ENCODE measurements around the gene LRRC42.

LRRC42 gene, protein sequence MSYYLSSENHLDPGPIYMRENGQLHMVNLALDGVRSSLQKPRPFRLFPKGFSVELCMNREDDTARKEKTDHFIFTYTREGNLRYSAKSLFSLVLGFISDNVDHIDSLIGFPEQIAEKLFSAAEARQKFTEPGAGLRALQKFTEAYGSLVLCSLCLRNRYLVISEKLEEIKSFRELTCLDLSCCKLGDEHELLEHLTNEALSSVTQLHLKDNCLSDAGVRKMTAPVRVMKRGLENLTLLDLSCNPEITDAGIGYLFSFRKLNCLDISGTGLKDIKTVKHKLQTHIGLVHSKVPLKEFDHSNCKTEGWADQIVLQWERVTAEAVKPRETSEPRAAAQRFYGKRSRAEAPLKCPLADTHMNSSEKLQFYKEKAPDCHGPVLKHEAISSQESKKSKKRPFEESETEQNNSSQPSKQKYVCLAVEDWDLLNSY

DNA sequence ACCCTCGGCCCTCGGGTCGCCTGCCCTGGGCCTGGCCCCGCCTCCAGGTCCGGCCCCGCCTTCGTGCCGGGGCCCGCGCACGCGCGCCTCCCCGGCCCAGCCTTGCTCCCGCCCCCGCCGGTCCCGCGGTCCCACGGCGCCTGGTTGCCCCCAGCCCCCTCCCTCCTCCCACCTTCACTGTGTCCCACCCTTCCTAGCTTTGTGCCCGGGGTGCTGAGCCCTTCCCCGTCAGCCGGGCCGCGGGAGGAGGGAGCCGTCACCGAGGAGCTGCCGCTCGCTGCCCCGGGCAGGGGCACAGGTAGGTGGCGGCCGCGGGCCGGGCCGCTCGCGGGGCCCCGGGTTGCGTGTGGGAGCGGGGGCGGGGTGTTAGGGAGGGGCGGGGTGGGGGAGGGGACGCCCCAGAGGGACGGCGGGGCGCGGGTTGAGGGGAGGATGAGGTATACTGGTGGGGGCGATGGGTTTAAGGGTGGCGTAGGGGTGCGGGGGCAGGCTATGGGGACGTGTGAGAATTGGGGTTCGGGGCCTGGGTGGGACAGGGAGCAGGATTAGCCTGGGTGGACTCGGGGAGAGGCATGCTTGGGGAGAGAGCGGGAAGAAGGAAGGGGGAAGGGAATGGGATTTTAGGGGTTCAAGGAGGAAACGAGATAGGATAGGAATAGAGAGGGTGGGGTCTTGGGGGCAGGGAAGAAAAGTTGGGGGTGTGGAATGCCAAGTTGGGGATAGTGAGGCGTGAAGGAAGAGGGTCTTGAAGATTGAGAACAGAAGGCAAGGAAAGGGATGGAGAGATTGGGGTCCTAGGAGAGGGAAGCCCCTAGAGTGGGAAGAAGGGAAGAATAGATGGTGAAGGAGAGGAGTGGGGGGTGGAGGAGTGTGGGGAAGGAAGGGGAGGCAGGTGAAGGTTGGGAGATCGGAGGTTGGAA is at the start of gene LRRC42:
Gene LRRC42, plus strand, starts transcription at position 99 of the 920 bp plus-strand sequence. CDS start 5,650 bp downstream, outside the sequence.
- no peak for DNase-seq

DNA sequence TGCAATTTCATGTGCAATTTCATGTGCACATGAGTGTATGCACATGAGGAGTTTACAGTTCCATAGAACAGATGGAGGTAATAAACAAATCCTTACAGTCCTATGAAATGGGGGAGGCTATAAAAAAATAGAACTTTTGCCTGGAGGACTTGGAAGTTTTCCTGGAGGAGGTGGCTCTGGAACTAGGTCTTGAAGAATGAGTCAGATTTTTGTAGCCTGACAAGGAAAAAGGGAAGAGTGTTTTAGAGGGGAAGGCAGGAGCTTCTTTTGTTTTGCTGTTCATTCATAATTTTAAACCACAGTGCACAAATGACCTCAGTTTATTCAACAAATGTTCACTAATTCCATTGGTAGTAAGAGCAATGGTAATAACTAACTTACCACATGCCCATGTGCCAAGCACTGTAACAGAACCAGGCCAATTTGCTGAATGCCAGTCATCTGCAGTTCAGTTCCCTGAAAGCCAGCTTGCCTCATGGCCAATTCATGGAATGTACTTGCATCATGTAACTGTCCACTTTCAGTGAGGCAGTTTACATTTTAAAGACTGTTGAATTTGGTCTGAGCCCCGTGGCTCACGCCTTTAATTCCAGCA is 49.4 kb upstream of the LRRC42 start:
- DNase-seq, result no peak

DNA sequence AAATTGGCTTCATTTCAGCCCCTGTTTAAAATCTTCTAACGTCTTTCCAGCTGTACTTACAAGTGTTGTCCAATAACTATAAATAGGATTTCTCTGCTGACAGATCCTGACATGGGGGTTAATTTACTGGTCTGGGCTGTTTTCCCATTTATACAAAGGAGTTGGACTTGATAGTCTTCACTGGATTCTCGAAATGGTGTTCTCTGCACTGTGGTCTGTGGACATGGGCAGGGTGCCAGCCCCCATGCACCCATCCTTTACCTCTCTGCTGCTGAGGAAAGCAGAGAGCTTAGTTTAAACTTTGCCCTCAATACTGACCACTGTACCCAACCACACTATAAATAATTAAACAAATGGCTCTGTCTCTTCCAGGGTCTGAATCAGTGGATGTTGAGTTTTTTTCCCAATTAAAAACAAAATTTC is 46.9 kb upstream of the LRRC42 start:
- DNase-seq, result no peak

DNA sequence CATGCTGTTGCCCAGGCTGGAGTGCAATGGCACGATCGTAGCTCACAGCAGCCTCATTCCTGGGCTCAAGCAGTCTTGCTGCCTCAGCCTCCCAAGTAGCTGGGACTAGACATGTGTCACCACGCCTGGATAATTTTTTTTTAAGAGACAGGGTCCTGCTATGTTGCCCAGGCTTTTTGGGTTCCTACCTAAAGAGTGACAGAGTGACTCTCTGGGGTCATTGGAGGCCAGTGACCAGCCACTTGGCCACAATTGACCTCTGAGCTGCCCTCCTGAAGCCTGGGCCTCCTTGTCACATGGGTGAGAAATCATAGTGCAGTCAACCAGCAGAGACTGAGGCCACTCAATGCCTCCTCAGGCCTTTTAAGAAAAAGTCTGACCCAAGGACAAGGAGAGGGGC is 46.4 kb upstream of the LRRC42 start:
- DNase-seq, result no peak

DNA sequence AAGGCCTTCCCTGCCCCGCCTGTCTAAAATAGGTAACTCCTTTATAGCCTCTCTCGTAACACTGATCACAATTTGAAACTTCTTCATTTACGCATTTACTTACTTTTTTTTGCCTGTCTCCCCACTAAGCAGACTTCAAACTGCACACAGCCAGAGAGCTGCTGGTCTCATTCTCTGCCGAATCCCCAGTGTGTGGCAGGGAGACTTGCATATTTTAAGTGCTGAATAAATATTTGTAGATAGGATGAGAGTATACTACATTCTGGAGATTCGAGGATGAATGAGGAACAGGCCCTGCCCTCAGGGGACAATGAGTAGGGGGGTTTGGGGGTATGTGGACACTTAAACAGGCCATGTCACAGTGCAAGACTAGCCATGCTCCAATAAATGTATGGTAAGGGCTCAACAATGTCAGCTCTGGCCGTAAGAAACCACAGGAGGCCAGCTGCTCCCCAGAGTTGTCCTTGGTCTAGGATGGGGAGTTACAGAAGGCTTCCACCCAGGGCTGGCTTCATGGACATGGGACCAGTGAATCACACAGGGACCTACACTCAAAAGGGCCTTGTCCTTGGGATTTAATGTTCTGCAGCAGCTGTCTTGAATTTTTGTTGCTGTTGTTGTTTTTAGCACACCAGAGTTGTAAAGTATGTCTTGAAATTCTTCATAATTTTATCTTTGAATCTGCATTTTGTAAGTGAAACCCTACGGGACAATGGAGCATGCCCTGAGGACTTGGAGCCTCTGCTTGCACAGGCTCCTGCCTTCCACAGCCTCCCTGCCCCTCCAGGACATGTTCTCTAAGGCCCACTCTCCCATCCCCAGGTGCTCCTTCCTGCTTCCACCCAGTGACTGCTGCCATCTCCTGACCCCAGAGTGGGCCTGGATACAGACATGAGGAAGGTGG is 43.7 kb upstream of the LRRC42 start:
- no peak for DNase-seq

DNA sequence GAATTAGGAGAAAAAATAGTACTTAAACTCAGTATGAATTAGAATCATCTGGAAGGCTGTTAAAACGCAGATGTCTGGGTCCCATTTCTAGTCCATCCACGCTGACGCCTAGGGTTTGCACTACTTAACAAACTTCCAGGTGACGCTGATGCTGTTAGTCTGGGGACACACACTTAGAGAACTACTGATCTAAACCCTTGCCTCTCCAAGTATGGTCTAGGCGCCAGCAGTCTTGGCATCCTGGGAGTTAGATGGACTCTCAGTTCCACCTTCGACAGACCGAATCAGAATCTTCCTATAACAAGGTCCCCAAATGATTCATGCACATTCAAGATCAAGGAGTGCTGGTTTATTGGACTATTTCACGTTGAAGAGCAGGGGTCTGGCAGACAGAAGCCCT is 40.6 kb upstream of the LRRC42 start:
- no peak for DNase-seq

DNA sequence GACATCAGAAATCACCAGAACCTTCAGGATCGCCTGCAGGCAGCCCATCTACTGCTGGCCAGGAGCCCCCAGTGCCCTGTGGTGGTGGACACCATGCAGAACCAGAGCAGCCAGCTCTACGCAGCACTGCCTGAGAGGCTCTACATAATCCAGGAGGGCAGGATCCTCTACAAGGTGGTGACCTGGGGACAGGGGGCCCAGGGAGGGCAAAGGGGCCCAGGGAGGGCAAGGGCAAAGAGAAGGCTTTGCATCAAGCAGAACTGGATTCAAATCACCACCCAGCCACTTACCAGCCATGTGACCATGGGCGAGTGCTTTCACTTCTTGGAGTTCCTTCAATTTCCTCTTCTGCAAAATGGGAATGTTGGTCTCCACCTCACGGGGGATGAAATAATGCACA is 40.0 kb upstream of the LRRC42 start:
- DNase-seq, result no peak

DNA sequence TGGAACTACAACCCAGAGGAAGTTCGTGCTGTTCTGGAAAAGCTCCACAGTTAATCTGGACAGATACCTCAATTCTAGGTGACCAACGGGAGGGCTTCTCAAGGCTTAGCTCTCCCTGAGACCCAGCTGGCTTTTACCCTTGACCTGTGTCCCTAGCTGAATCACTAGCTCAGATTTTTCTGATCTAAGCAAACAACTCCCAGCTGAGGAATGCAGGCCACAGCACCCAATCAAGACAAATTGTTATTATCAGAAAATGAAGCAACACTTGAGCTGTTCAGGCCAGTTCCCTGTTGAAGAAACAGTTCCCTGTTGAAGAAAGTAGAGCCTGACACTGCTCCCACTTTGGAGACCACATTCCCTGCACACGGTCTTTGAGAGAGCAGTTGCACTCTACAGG is 36.2 kb upstream of the LRRC42 start:
- no peak for DNase-seq

DNA sequence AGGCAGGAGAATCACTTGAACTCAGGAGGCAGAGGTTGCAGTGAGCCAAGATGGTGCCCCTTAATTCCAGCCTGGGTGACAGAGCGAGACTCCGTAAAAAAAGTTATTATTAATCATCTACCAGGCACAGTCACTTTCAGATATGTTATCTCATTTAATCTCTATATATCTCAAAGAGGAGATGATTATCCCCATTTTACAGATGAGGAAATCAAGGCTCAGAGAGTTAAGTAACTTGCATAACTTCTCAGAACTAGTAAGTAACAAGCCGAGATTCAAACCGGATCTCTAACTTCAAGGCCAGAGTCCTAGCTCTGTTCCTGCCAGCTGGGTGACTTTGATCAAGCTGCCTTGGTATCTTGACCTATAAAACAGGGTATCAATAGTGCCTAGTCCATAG is 34.7 kb upstream of the LRRC42 start:
- DNase-seq, result no peak

DNA sequence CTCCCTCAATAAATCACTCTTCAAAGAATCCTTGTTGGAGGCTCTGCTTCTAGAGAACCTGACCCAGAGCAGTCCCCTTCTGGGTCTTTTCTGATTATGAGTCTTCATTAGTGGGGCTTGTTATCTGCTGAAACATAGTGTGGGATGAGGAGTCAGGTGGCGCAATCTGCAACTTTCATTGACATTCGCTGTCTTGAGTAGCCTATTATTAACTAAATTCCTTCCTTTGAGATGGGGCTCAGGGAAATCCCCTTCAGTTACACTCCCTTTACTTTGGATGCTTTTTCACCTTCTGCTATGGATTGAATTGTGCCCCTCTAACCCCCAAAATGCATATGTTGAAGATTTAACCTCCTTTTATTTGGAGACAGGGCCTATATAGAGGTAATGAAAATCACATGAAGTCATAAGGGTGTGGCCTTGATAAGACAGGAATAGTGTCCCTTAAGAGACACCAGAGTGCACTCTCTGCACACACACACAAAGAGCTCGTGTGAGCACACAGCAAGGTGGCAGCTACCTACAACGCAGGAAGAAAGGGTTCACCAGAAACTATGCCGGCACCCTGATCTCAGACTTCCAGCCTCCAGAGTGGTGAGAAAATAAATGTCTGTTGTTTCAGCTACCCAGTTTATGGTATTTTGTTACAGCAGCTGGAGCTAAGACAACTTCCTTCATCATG is 32.7 kb upstream of the LRRC42 start:
- DNase-seq, result no peak

DNA sequence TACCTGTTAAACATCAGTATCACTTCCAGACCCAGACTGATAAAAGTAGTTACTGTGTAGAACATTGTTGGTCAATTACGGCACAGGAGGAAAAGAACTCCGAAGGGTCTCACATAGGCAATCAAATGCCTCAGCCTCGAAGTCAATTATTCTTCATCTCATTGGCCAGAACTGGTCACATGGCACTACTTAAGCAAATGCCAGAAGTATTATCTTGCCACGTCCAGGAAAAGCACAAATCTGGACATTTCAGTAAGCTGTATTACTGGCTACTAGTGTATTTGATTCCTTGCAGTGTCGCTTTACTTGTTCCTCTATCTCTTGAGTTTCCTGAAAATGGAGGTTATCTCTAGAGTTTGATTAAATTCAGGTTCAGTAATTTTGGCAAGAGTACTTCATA is 27.8 kb upstream of the LRRC42 start:
- DNase-seq, result no peak

DNA sequence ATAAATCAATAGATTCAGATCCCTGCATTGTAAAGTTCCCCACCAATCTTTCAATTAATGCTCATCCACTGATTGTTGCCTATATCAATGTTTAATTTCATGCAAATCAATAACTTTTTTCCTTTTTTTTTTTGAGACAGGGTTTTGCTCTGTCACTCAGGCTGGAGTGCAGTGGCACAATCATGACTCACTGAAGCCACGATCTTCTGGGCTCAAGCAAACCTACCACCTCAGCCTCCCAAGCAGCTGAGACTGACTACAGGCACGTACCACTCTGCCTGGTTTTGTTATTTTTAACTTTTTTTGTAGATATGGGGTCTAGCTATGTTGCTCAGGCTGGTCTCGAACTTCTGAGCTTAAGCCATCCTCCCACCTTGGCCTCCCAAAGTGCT is 26.5 kb upstream of the LRRC42 start:
- no peak for DNase-seq

DNA sequence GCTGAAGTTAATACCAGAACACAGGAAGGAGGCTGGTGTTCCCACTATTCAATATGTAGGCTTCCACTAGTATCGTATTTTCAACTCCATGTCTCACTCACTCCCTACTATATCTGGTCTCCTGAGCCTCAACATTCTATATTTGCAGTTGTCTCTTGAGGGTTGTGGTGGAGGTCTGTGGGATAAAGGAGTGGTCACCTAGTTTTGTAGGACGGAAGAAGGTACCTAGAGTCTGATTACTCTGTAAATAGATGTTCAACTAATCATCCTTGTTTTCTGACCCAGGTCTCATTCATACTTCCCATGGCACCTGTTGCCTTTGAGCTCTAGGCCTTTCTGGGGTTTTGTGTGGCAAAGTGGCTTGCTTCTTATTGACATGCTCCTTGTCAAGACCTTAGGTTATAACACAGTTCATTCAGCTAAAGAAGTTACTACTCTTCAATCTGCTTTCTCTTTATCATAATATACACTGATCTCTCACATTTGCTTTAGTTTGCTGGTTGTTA is 18.7 kb upstream of the LRRC42 start:
- DNase-seq, result no peak

DNA sequence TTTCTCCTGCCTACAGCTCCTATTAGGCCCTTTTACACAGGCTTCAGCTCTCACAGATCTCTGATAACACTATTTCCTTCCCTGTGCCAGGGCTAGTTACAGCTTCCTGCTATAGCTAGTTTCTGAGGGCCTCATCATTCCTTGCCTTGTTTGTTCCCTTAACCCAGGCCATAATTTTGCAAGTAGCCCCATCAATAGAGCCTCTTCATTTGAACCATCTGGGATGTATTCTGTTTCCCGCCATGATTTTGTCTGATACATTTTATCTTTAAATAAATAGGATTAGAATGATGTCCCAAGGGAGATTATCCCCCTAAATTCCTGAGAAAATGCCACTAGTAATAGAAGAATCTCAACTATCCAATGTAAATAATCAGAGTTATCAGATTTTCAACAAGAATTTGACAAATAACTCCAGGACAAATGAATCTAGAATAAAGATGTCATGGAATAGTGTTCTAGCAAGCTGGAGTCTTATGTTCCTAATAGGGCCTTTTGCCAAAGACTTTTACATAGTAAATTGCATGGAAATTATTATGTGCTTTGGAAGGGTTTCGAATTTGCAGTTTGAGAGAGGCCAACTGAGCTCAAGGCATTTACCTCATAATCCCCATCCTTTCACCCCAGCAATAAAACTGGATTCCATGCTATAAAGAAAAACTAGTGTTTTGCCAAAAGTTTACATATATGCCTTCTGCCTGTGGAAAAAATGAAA is 16.7 kb upstream of the LRRC42 start:
- no peak for DNase-seq

DNA sequence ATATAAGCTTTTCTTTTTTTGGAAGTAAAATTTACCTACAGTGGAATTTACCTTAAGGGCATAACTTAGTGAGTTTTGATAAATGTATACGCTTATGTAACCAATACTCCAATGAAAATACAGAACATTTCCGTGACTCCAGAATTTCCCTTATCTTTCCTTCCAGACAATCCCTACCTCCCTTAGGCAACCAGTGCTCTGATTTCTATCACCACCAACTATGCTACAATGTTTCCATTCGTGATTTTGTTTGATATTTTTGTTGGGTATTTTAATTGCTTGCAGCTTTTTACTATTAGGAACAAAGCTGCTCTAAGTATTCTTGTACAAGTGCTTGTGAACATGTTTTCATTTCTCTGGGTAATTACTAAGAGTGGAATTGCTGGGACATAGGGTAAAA is 15.2 kb upstream of the LRRC42 start:
- DNase-seq, result no peak

DNA sequence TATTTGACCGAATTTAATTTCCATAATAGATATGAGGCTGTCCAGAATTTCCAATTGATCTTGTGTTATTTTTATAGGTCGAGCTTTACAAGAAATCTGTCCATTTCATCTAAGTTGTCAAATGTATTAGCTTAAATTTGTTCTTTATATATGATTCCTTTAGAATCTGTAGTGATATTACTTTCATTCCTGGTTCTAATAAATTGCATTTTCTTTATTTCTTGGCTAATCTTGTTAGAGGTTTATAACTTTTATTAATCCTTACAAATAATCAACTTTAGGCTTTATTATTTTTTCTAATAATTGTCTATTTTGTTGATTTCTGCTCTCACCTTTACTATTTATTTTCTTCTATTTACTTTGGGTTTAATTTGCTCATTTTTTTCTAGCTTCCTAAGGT is 14.6 kb upstream of the LRRC42 start:
- no peak for DNase-seq

DNA sequence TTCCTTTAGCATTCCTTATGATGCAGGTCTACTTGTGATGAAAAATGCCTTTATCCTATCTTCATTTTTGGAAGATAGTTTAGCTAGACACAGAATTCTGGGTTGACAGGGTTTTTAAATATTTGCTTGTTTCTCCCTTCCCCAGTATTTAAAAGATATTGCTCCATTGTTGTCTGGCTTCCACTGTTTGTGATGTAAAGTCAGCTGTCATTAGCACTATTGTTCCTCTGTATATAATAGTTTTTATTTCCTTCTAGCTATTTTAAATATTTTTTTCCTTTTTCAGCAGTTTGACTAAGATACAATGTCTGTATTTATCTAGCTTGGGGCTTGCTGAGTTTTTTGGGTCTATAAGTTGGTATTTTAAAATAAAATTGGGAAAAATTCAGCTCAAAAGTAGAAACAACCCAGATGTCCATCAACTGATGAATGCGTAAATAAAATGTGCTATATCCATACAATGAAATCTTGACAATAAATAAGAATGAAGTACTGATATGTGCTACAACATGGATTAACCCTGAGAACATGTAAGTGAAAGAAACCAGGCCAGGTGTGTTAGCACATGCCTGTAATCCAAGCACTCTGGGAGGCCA is 11.9 kb upstream of the LRRC42 start:
- no peak for DNase-seq

DNA sequence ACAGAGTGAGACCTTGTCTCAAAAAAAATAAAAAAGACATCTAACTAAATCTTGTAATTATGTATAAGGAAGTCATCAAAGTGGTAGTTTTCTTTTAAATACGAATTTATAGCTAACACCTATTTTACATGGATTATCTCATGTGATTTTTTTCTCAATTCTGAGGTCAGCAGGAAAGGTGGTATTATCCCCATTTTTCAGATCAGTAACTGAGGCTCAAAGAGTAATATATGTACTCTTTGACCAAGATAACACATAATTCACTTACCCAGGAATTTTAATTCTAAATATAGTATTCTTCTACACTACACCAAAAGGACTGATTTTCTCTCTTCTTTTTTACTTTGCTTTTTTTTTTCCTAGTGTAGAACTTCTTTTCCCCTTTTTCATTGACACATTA is 9.7 kb upstream of the LRRC42 start:
- DNase-seq, result no peak

DNA sequence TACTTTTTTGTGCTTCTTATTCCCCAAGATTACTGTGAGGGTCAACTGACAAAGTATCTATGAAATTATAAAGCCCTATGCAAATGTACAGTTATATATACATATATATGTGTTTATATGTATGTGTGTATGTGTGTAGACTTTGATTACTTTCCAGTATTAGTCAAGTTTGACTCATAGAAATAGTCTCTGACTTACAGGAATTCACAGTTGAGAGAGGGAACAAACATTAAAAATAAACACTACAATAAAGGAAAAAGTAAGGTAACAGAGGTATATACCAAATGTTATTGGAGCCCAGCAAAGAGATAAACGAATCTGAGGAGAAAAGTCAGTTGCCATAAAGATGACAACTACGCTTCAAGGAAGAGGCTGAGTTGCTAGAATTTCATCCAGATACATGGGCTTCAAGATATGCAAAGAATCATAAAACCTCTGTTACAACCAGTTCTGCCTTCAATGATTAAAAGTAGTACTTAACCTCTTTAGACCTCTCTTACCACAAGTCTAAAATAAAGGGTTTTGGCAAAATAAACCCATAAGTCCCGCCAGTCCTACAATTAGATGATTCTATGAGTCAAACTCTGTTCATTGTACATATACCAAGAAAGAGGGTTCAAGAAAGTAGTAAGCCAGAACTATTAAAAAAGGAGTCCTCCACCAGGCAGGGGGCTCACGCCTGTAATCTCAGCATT is 7.9 kb upstream of the LRRC42 start:
- no peak for DNase-seq
